Hepatocyte (in vitro differentiated cells): ENCODE results near the gene OR6K3. TPM values are rescaled to one million over a fixed set of nuclear protein-coding genes. Genes with fewer than 3 reads are reported as not detected.
"Not testable (repeated sequence)": the region's sequence is repeated elsewhere in the genome, so short reads cannot be mapped to it uniquely, and the experiment has no call there.

Source experiments
- DNase-seq: peaks from one replicate; pipeline ENCODE4 v3.0.0-alpha.2; 2016; ENCODE audit warnings: low spot score
- H2AFZ ChIP-seq: fragments of 200-600 bp; sonication (generic); 2 replicates; pipeline ENCODE4 v1.6.0; 2016; ENCODE audit warnings: antibody characterized with exemption, mild to moderate bottlenecking
- H3K27ac ChIP-seq: fragments of 200-600 bp; sonication (generic); 2 replicates; pipeline ENCODE4 v1.5.1; 2016; ENCODE audit warnings: mild to moderate bottlenecking
- H3K27me3 ChIP-seq: fragments of 200-600 bp; sonication (generic); 2 replicates; pipeline ENCODE4 v1.6.1; 2016
- H3K36me3 ChIP-seq: fragments of 200-600 bp; sonication (generic); replicated peaks from 2 replicates; pipeline ENCODE4 v1.5.1; 2016; ENCODE audit warnings: low read depth; ENCODE audit not compliant: insufficient read depth
- H3K4me1 ChIP-seq: fragments of 200-600 bp; sonication (generic); 2 replicates; pipeline ENCODE4 v1.5.1; 2016; ENCODE audit warnings: mild to moderate bottlenecking, moderate library complexity; ENCODE audit not compliant: insufficient read depth
- H3K4me2 ChIP-seq: fragments of 200-600 bp; sonication (generic); 2 replicates; pipeline ENCODE4 v1.6.0; 2016
- H3K4me3 ChIP-seq: fragments of 200-600 bp; sonication (generic); 2 replicates; pipeline ENCODE4 v1.5.1; 2016; ENCODE audit warnings: mild to moderate bottlenecking
- H3K79me2 ChIP-seq: fragments of 200-600 bp; sonication (generic); 2 replicates; pipeline ENCODE4 v1.6.0; 2017; ENCODE audit warnings: mild to moderate bottlenecking
- H3K9me2 ChIP-seq: fragments of 200-600 bp; sonication (generic); replicated peaks from 2 replicates; pipeline ENCODE4 v1.6.0; 2017; ENCODE audit warnings: mild to moderate bottlenecking; ENCODE audit not compliant: insufficient read depth
- H3K9me3 ChIP-seq: fragments of 200-600 bp; sonication (generic); 2 replicates; pipeline ENCODE4 v1.5.1; 2016; ENCODE audit warnings: low read depth, mild to moderate bottlenecking
- H4K20me1 ChIP-seq: fragments of 200-600 bp; sonication (generic); 2 replicates; pipeline ENCODE4 v1.6.0; 2016; ENCODE audit warnings: mild to moderate bottlenecking; ENCODE audit not compliant: insufficient read depth, poor library complexity, severe bottlenecking
- EZH2 ChIP-seq: fragments of 200-600 bp; sonication (generic); IDR thresholded peaks from 2 replicates; pipeline ENCODE4 v1.6.1; 2016; ENCODE audit warnings: antibody characterized with exemption, mild to moderate bottlenecking, borderline replicate concordance
- EZH2phosphoT487 ChIP-seq: fragments of 200-600 bp; sonication (generic); IDR thresholded peaks from one replicate; pipeline ENCODE4 v1.6.1; 2018; ENCODE audit warnings: antibody characterized with exemption, mild to moderate bottlenecking, low read depth, moderate library complexity; ENCODE audit not compliant: unreplicated experiment, severe bottlenecking
- WGBS: methylation state at CpG from one replicate; pipeline ENCODE4 v1.1.6; 2016; ENCODE audit warnings: low lambda C conversion rate; ENCODE audit errors: missing lambda C conversion rate; 5-methylcytosine and 5-hydroxymethylcytosine counted together
- polyA plus RNA-seq: library from polyadenylated mRNA; unstranded; fragments of >200 nt; fragmentation: Nextera tagmentation; extraction: Ambion mirVana; gene quantifications from 2 replicates; pipeline ENCODE4 v1.2.1, GENCODE V29; 2016
- total RNA-seq: library from RNA; depleted of rRNA; stranded (reverse); fragments of >200 nt; gene quantifications from 2 replicates; pipeline ENCODE4 v1.2.3, GENCODE V29; 2014
- TF ChIP-seq, protein P1 (sequence below): fragments of 200-600 bp; sonication (generic); IDR thresholded peaks from 2 replicates; pipeline ENCODE4 v1.5.1; 2016; ENCODE audit warnings: antibody characterized with exemption, mild to moderate bottlenecking; ENCODE audit not compliant: poor library complexity

Gene OR6K3
- total and polyA plus RNA-seq, 2 experiments from 2014 or later: not detected

GRCh38 chr1:158691907-158692306 is 28.6 kb downstream of the OR6K3 start:
- H3K27me3 ChIP-seq: no peaks in the 10 kb centered on the region
- no peak for DNase-seq
- no peak overlapping the region for H3K27ac ChIP-seq
- no peaks in the 10 kb centered on the region for H3K4me1 ChIP-seq
- no peaks in the 10 kb centered on the region for H4K20me1 ChIP-seq
- no peaks in the 10 kb centered on the region for H3K36me3 ChIP-seq
- H2AFZ ChIP-seq: no peak overlapping the region
- H3K9me3 ChIP-seq: no peaks in the 10 kb centered on the region
- H3K4me3 ChIP-seq: no peak overlapping the region
- no peak overlapping the region for H3K4me2 ChIP-seq
- TF ChIP-seq, protein P1, sequence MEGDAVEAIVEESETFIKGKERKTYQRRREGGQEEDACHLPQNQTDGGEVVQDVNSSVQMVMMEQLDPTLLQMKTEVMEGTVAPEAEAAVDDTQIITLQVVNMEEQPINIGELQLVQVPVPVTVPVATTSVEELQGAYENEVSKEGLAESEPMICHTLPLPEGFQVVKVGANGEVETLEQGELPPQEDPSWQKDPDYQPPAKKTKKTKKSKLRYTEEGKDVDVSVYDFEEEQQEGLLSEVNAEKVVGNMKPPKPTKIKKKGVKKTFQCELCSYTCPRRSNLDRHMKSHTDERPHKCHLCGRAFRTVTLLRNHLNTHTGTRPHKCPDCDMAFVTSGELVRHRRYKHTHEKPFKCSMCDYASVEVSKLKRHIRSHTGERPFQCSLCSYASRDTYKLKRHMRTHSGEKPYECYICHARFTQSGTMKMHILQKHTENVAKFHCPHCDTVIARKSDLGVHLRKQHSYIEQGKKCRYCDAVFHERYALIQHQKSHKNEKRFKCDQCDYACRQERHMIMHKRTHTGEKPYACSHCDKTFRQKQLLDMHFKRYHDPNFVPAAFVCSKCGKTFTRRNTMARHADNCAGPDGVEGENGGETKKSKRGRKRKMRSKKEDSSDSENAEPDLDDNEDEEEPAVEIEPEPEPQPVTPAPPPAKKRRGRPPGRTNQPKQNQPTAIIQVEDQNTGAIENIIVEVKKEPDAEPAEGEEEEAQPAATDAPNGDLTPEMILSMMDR: no peak
- no peak for TF ChIP-seq EZH2
- no peak for TF ChIP-seq EZH2phosphoT487
- no peaks in the 10 kb centered on the region for H3K79me2 ChIP-seq
- no peaks in the 10 kb centered on the region for H3K9me2 ChIP-seq

GRCh38 chr1:158691149-158691548 is 29.4 kb downstream of the OR6K3 start:
- not testable (repeated sequence) for H3K9me2 ChIP-seq, H3K79me2 ChIP-seq, H3K36me3 ChIP-seq, DNase-seq, H3K4me1 ChIP-seq, H3K27ac ChIP-seq, H3K27me3 ChIP-seq, H2AFZ ChIP-seq, H3K4me2 ChIP-seq, H3K9me3 ChIP-seq, H3K4me3 ChIP-seq, H4K20me1 ChIP-seq
- 48% methylated on average over 1 of the region's 1 CpG for WGBS

DNA sequence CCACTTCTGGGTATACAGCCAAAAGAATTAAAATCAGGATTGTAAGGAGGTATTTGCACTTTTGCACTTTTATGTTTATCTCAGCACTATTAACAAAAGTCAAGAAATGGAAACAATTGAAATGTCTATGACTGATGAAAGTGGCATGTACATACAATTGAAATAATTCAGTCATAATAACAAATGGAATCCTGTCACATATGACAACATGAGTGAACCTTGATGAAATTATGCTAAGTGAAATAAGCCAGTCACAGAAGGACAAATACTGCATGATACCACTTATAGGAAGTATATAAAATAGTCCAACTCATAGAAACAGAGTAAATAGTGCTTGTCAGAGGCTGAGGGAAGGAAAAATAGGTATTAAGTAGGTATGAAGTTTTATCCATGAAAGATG is 30.6 kb downstream of the OR6K3 start:
- TF ChIP-seq, protein P1: no peak
- TF ChIP-seq EZH2phosphoT487 (no peak), EZH2 (no peak)
- Histone ChIP-seq H3K36me3 (no peaks in the 10 kb centered on the region), H3K9me3 (no peaks in the 10 kb centered on the region)

GRCh38 chr1:158689110-158689509 is 31.4 kb downstream of the OR6K3 start:
- WGBS: 59% methylated on average over 1 of the region's 1 CpG
- TF ChIP-seq EZH2phosphoT487 (no peak), EZH2 (no peak)
- TF ChIP-seq, protein P1: no peak
- Histone ChIP-seq H2AFZ (no peak overlapping the region), H4K20me1 (no peaks in the 10 kb centered on the region), H3K4me3 (no peak overlapping the region), H3K4me2 (no peak overlapping the region), H3K9me2 (no peaks in the 10 kb centered on the region), H3K27ac (no peak overlapping the region), H3K9me3 (no peaks in the 10 kb centered on the region), H3K79me2 (no peaks in the 10 kb centered on the region), H3K4me1 (no peaks in the 10 kb centered on the region), H3K36me3 (no peaks in the 10 kb centered on the region), H3K27me3 (no peaks in the 10 kb centered on the region)
- no peak for DNase-seq

More for the DNA sequence above, 30.6 kb downstream of the OR6K3 start:
- Histone ChIP-seq H3K27me3 (no peaks in the 10 kb centered on the region), H3K9me2 (no peaks in the 10 kb centered on the region), H3K27ac (no peak overlapping the region), H3K4me1 (no peaks in the 10 kb centered on the region), H3K79me2 (no peaks in the 10 kb centered on the region), H3K4me3 (no peak overlapping the region), H2AFZ (no peak overlapping the region), H4K20me1 (no peaks in the 10 kb centered on the region), H3K4me2 (no peak overlapping the region)
- DNase-seq: no peak

DNA sequence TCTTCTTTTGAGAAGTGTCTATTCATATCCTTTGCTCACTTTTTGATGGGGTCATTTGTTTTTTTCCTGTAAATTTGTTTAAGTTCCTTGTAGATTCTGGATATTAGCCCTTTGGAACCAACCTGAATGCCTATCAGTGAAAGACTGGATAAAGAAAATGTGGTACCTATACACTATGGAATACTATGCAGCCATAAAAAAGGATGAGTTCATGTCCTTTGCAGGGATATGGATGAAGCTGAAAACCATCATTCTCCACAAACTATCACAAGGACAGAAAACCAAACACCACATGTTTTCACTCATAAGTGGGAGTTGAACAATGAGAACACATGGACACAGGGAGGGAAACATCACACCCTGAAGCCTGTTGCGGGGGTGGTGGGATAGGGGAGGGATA is 32.2 kb downstream of the OR6K3 start:
- not testable (repeated sequence) for H2AFZ ChIP-seq, H3K36me3 ChIP-seq, H3K27ac ChIP-seq, H3K9me3 ChIP-seq, H3K9me2 ChIP-seq, H3K4me3 ChIP-seq, H3K79me2 ChIP-seq, H3K27me3 ChIP-seq, H4K20me1 ChIP-seq, H3K4me2 ChIP-seq, DNase-seq, H3K4me1 ChIP-seq
- WGBS: 100% methylated on average over 1 of the region's 1 CpG
